GM23338 (cell line): Measurements from ENCODE around the gene GPC6. TPM values are rescaled to one million over a fixed set of nuclear protein-coding genes. Genes with fewer than 3 reads are reported as not detected.

Experiments used
- ATAC-seq: fragments of 200-7000 bp; cut with Tn5 transposase; 3 replicates; pipeline ENCODE4 v1.9.1; 2020
- DNase-seq: peaks from one replicate; pipeline ENCODE4 v3.0.0-alpha.2; 2015; ENCODE audit warnings: low spot score
- H2AFZ ChIP-seq: fragments of 200-600 bp; sonication (generic); 2 replicates; pipeline ENCODE4 v1.8.0; 2016; ENCODE audit warnings: antibody characterized with exemption, mild to moderate bottlenecking, moderate library complexity
- H3F3A ChIP-seq: fragments of 200-600 bp; sonication (generic); replicated peaks from 2 replicates; pipeline ENCODE4 v1.8.0; 2017; ENCODE audit warnings: antibody characterized with exemption, mixed run types, low read depth
- H3K27ac ChIP-seq: fragments of 200-600 bp; sonication (generic); 2 replicates; pipeline ENCODE4 v1.6.1; 2016; ENCODE audit warnings: low read depth
- H3K27me3 ChIP-seq: fragments of 200-600 bp; sonication (generic); 2 replicates; pipeline ENCODE4 v1.8.0; 2016; ENCODE audit warnings: mild to moderate bottlenecking, mixed run types, moderate library complexity; ENCODE audit not compliant: insufficient read depth
- H3K36me3 ChIP-seq: fragments of 200-600 bp; sonication (generic); 2 replicates; pipeline ENCODE4 v1.8.0; 2016; ENCODE audit warnings: mild to moderate bottlenecking; ENCODE audit not compliant: insufficient read depth
- H3K4me1 ChIP-seq: fragments of 200-600 bp; sonication (generic); 2 replicates; pipeline ENCODE4 v1.8.0; 2016; ENCODE audit warnings: mild to moderate bottlenecking, moderate library complexity; ENCODE audit not compliant: insufficient read depth
- H3K4me2 ChIP-seq: fragments of 200-600 bp; sonication (generic); 2 replicates; pipeline ENCODE4 v1.7.1; 2017; ENCODE audit warnings: mixed run types
- H3K4me3 ChIP-seq: fragments of 200-600 bp; sonication (generic); 2 replicates; pipeline ENCODE4 v1.6.1; 2016; ENCODE audit warnings: mixed run types
- H3K79me2 ChIP-seq: fragments of 200-600 bp; sonication (generic); replicated peaks from 2 replicates; pipeline ENCODE4 v1.8.0; 2017; ENCODE audit warnings: mild to moderate bottlenecking; ENCODE audit not compliant: insufficient read depth
- H3K9me2 ChIP-seq: fragments of 200-600 bp; sonication (generic); 2 replicates; pipeline ENCODE4 v1.8.0; 2017; ENCODE audit not compliant: insufficient read depth
- H4K20me1 ChIP-seq: fragments of 200-600 bp; sonication (generic); replicated peaks from 2 replicates; pipeline ENCODE4 v1.8.0; 2017; ENCODE audit warnings: mild to moderate bottlenecking; ENCODE audit not compliant: insufficient read depth
- H3K27ac Mint-ChIP-seq: 2 replicates; pipeline ENCODE4 v1.8.0; 2020; ENCODE audit warnings: inconsistent platforms, mild to moderate bottlenecking, moderate library complexity, mixed read lengths
- H3K27me3 Mint-ChIP-seq: 3 replicates; pipeline ENCODE4 v1.8.0; 2022; ENCODE audit warnings: low read depth, mild to moderate bottlenecking, moderate library complexity, mixed read lengths, inconsistent platforms; ENCODE audit not compliant: insufficient read depth, poor library complexity
- H3K36me3 Mint-ChIP-seq: 3 replicates; pipeline ENCODE4 v1.8.0; 2021; ENCODE audit warnings: low read depth, mild to moderate bottlenecking, inconsistent platforms, moderate library complexity, mixed read lengths
- H3K4me1 Mint-ChIP-seq: 3 replicates; pipeline ENCODE4 v1.8.0; 2020; ENCODE audit warnings: mild to moderate bottlenecking, inconsistent platforms, mixed read lengths
- H3K4me3 Mint-ChIP-seq: 3 replicates; pipeline ENCODE4 v1.8.0; 2021; ENCODE audit warnings: moderate library complexity, mild to moderate bottlenecking, inconsistent platforms, mixed read lengths
- H3K9me3 Mint-ChIP-seq: 3 replicates; pipeline ENCODE4 v1.8.0; 2020; ENCODE audit warnings: moderate library complexity, mild to moderate bottlenecking, inconsistent platforms, mixed read lengths
- JUNB ChIP-seq: IDR thresholded peaks from one replicate; pipeline ENCODE4 v1.6.1; 2016; ENCODE audit warnings: antibody characterized with exemption; ENCODE audit not compliant: unreplicated experiment
- NANOG ChIP-seq: IDR thresholded peaks from 2 replicates; pipeline ENCODE4 v1.6.1; 2016; ENCODE audit warnings: antibody characterized with exemption, borderline replicate concordance
- ZNF114 ChIP-seq: fragments of 250-450 bp; sonication (Bioruptor Pico); IDR thresholded peaks from 2 replicates; pipeline ENCODE4 v1.5.0; 2020; ENCODE audit warnings: mild to moderate bottlenecking, moderate library complexity
- ZNF331 ChIP-seq: fragments of 250-450 bp; sonication (Bioruptor Pico); IDR thresholded peaks from 2 replicates; pipeline ENCODE4 v1.5.0; 2020; ENCODE audit warnings: low read depth, mild to moderate bottlenecking, moderate library complexity
- ZNF462 ChIP-seq: fragments of 250-450 bp; sonication (Bioruptor Pico); IDR thresholded peaks from 2 replicates; pipeline ENCODE4 v1.5.0; 2020; ENCODE audit warnings: mild to moderate bottlenecking, moderate library complexity
- polyA plus RNA-seq: library from polyadenylated mRNA; unstranded; fragments of >200 nt; fragmentation: Nextera tagmentation; extraction: Ambion mirVana; gene quantifications from 2 replicates; pipeline ENCODE4 v1.2.1, GENCODE V29; 2016
- total RNA-seq: library from RNA; depleted of rRNA; stranded (reverse); fragments of >200 nt; shearing (Covaris generic); gene quantifications from 2 replicates; pipeline ENCODE4 v1.2.3, GENCODE V29; 2014
- TF ChIP-seq, protein P1 (sequence below), 2 experiments: fragments of 200-600 bp in 1 of 2; sonication (generic) in 1 of 2; conservative IDR thresholded peaks; 2 replicates each; pipeline versions ENCODE4 v1.5.1 to v1.6.1; 2016 to 2017; ENCODE audit warnings: antibody characterized with exemption in 2 of 2, low read depth in 2 of 2, mild to moderate bottlenecking in 2 of 2, moderate library complexity in 1 of 2
- TF ChIP-seq, protein P2 (sequence below): IDR thresholded peaks from one replicate; pipeline ENCODE4 v1.6.1; 2018; ENCODE audit warnings: antibody characterized with exemption; ENCODE audit not compliant: unreplicated experiment
- TF ChIP-seq, protein P3 (sequence below): IDR thresholded peaks from 2 replicates; pipeline ENCODE4 v1.6.1; 2016; ENCODE audit warnings: antibody characterized with exemption

GPC6 gene
- total and polyA plus RNA-seq, 2 experiments from 2014 or later = 6.4 to 28.6 TPM

DNA sequence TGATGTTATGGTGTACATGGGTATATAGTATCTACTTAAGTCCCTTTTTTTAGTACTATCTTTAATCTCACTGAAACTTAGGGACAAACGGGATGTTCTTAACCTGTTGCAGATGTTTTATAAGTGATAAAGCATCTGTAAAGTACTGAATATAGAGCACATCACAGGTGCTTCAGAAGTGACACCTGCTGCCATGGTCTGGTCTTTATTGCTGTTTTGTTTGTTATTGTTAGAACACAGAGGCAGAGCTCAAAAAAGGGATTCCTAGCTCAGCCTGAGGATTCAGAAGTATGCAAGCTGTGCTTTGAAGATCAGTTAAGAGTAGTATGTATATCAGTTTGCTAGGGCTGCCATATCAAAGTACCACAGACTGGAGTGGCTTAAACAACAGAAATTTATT is 1033.4 kb downstream of the GPC6 start:
- no peak overlapping the region for H3K4me3 ChIP-seq
- no peaks in the 10 kb centered on the region for H3K9me3 Mint-ChIP-seq
- H3K4me3 Mint-ChIP-seq = no peak overlapping the region
- H3K79me2 ChIP-seq = no peaks in the 10 kb centered on the region
- no peak overlapping the region for H2AFZ ChIP-seq
- no peaks in the 10 kb centered on the region for H3K27me3 ChIP-seq
- H3F3A ChIP-seq = no peaks in the 10 kb centered on the region
- H3K4me1 ChIP-seq = no peaks in the 10 kb centered on the region
- peaks cover 1% of the 10 kb centered on the region for H3K27me3 Mint-ChIP-seq
- H4K20me1 ChIP-seq = no peaks in the 10 kb centered on the region
- no peaks in the 10 kb centered on the region for H3K36me3 Mint-ChIP-seq
- TF ChIP-seq ZNF462 (no peak), ZNF114 (CRISPR knock-in tag) (no peak), JUNB (no peak), ZNF331 (CRISPR knock-in tag) (no peak), NANOG (no peak)
- TF ChIP-seq, protein P1, sequence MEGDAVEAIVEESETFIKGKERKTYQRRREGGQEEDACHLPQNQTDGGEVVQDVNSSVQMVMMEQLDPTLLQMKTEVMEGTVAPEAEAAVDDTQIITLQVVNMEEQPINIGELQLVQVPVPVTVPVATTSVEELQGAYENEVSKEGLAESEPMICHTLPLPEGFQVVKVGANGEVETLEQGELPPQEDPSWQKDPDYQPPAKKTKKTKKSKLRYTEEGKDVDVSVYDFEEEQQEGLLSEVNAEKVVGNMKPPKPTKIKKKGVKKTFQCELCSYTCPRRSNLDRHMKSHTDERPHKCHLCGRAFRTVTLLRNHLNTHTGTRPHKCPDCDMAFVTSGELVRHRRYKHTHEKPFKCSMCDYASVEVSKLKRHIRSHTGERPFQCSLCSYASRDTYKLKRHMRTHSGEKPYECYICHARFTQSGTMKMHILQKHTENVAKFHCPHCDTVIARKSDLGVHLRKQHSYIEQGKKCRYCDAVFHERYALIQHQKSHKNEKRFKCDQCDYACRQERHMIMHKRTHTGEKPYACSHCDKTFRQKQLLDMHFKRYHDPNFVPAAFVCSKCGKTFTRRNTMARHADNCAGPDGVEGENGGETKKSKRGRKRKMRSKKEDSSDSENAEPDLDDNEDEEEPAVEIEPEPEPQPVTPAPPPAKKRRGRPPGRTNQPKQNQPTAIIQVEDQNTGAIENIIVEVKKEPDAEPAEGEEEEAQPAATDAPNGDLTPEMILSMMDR (conservative IDR thresholded peaks at IDR 0.05; ENCODE audit: low read depth in 2 of 2) = no peak
- TF ChIP-seq, protein P2, sequence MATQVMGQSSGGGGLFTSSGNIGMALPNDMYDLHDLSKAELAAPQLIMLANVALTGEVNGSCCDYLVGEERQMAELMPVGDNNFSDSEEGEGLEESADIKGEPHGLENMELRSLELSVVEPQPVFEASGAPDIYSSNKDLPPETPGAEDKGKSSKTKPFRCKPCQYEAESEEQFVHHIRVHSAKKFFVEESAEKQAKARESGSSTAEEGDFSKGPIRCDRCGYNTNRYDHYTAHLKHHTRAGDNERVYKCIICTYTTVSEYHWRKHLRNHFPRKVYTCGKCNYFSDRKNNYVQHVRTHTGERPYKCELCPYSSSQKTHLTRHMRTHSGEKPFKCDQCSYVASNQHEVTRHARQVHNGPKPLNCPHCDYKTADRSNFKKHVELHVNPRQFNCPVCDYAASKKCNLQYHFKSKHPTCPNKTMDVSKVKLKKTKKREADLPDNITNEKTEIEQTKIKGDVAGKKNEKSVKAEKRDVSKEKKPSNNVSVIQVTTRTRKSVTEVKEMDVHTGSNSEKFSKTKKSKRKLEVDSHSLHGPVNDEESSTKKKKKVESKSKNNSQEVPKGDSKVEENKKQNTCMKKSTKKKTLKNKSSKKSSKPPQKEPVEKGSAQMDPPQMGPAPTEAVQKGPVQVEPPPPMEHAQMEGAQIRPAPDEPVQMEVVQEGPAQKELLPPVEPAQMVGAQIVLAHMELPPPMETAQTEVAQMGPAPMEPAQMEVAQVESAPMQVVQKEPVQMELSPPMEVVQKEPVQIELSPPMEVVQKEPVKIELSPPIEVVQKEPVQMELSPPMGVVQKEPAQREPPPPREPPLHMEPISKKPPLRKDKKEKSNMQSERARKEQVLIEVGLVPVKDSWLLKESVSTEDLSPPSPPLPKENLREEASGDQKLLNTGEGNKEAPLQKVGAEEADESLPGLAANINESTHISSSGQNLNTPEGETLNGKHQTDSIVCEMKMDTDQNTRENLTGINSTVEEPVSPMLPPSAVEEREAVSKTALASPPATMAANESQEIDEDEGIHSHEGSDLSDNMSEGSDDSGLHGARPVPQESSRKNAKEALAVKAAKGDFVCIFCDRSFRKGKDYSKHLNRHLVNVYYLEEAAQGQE = no peak
- TF ChIP-seq, protein P3, sequence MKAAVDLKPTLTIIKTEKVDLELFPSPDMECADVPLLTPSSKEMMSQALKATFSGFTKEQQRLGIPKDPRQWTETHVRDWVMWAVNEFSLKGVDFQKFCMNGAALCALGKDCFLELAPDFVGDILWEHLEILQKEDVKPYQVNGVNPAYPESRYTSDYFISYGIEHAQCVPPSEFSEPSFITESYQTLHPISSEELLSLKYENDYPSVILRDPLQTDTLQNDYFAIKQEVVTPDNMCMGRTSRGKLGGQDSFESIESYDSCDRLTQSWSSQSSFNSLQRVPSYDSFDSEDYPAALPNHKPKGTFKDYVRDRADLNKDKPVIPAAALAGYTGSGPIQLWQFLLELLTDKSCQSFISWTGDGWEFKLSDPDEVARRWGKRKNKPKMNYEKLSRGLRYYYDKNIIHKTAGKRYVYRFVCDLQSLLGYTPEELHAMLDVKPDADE = no peak
- H3K9me2 ChIP-seq = no peaks in the 10 kb centered on the region
- H3K27ac ChIP-seq = no peak overlapping the region
- H3K4me2 ChIP-seq = no peak overlapping the region
- no peaks in the 10 kb centered on the region for H3K36me3 ChIP-seq
- ATAC-seq (no peak), DNase-seq (no peak)
- no peak overlapping the region for H3K27ac Mint-ChIP-seq
- 0 out of 3 replicates have a peak, but pooled peaks cover 9% of the 10 kb centered on the region for H3K4me1 Mint-ChIP-seq
